ENCODE measurements around the gene FUT7.
"Not testable (repeated sequence)": the region's sequence is repeated elsewhere in the genome, so short reads cannot be mapped to it uniquely, and the experiment has no call there.

Gene FUT7

GRCh38 chr9:137038916-137039315 is 7.0 kb upstream of the FUT7 start:
- Histone ChIP-seq H3K9ac (ENCODE audit: insufficient read length) (no peak overlapping the region), H3K9me3 (ENCODE audit: low read depth, low read length) (no peaks in the 10 kb centered on the region), H3K36me3 (ENCODE audit: insufficient read depth, low read length) (peaks cover 6% of the 10 kb centered on the region; the same call in 1 of the 2 replicates), H3K4me3 (no peak overlapping the region), H3K27ac (no peak overlapping the region)
- no peak for DNase-seq (ENCODE audit: low read depth, low spot score)
- TF ChIP-seq EZH2 (IDR thresholded peaks at IDR 0.05), result no peak
- TF ChIP-seq FOXP2 (optimal IDR thresholded peaks at IDR 0.05; ENCODE audit: control extremely low read depth, extremely low read length, insufficient read depth), result no peak
- no peak for TF ChIP-seq POLR2AphosphoS5 (IDR thresholded peaks at IDR 0.05; ENCODE audit: borderline replicate concordance, low read depth, low read length)

GRCh38 chr9:137037483-137037882 is 5.6 kb upstream of the FUT7 start:
- no peak for TF ChIP-seq FOXP2 (optimal IDR thresholded peaks at IDR 0.05; ENCODE audit: control extremely low read depth, extremely low read length, insufficient read depth)
- TF ChIP-seq POLR2AphosphoS5 (IDR thresholded peaks at IDR 0.05; ENCODE audit: borderline replicate concordance, low read depth, low read length), result no peak
- no peak for TF ChIP-seq EZH2 (IDR thresholded peaks at IDR 0.05)
- Histone ChIP-seq H3K4me3 (no peak overlapping the region), H3K27ac (no peak overlapping the region), H3K9me3 (ENCODE audit: low read depth, low read length) (no peaks in the 10 kb centered on the region), H3K36me3 (ENCODE audit: insufficient read depth, low read length) (peaks cover 6% of the 10 kb centered on the region; the same call in 1 of the 2 replicates), H3K9ac (ENCODE audit: insufficient read length) (no peak overlapping the region)
- no peak for DNase-seq (ENCODE audit: low read depth, low spot score)

GRCh38 chr9:137037035-137037434 is 5.1 kb upstream of the FUT7 start:
- Histone ChIP-seq H3K9ac (ENCODE audit: insufficient read length) (no peak overlapping the region), H3K36me3 (ENCODE audit: insufficient read depth, low read length) (peaks cover 6% of the 10 kb centered on the region; the same call in 1 of the 2 replicates), H3K4me3 (no peak overlapping the region), H3K27ac (no peak overlapping the region), H3K9me3 (ENCODE audit: low read depth, low read length) (no peaks in the 10 kb centered on the region)
- TF ChIP-seq FOXP2 (optimal IDR thresholded peaks at IDR 0.05; ENCODE audit: control extremely low read depth, extremely low read length, insufficient read depth) (no peak), EZH2 (IDR thresholded peaks at IDR 0.05) (no peak), POLR2AphosphoS5 (IDR thresholded peaks at IDR 0.05; ENCODE audit: borderline replicate concordance, low read depth, low read length) (no peak)
- no peak for DNase-seq (ENCODE audit: low read depth, low spot score)

GRCh38 chr9:137035937-137036336 is 4.0 kb upstream of the FUT7 start:
- no peaks in the 10 kb centered on the region for H3K9me3 ChIP-seq (ENCODE audit: low read depth, low read length)
- H3K9ac ChIP-seq (ENCODE audit: insufficient read length), result no peak overlapping the region
- TF ChIP-seq FOXP2 (optimal IDR thresholded peaks at IDR 0.05; ENCODE audit: control extremely low read depth, extremely low read length, insufficient read depth) (no peak), POLR2AphosphoS5 (IDR thresholded peaks at IDR 0.05; ENCODE audit: borderline replicate concordance, low read depth, low read length) (no peak), EZH2 (IDR thresholded peaks at IDR 0.05) (no peak)
- peaks cover 6% of the 10 kb centered on the region; the same call in 1 of the 2 replicates for H3K36me3 ChIP-seq (ENCODE audit: insufficient read depth, low read length)
- DNase-seq (ENCODE audit: low read depth, low spot score), result no peak
- no peak overlapping the region for H3K4me3 ChIP-seq
- H3K27ac ChIP-seq, result no peak overlapping the region

GRCh38 chr9:137035507-137035834 is 3.6 kb upstream of the FUT7 start:
- TF ChIP-seq EZH2 (IDR thresholded peaks at IDR 0.05) (no peak), FOXP2 (optimal IDR thresholded peaks at IDR 0.05; ENCODE audit: control extremely low read depth, extremely low read length, insufficient read depth) (no peak), POLR2AphosphoS5 (IDR thresholded peaks at IDR 0.05; ENCODE audit: borderline replicate concordance, low read depth, low read length) (no peak)
- H3K9ac ChIP-seq (ENCODE audit: insufficient read length), result no peak overlapping the region
- no peak for DNase-seq (ENCODE audit: low read depth, low spot score)

GRCh38 chr9:137034709-137035506 is 3.0 kb upstream of the FUT7 start:
- Histone ChIP-seq H3K4me3 (peak overlapping the region; percentile 42; the same call in 1 of the 2 replicates), H3K9ac (ENCODE audit: insufficient read length) (no peak overlapping the region), H3K36me3 (ENCODE audit: insufficient read depth, low read length) (peaks cover 6% of the 10 kb centered on the region; the same call in 1 of the 2 replicates), H3K27ac (no peak overlapping the region), H3K9me3 (ENCODE audit: low read depth, low read length) (no peaks in the 10 kb centered on the region)
- DNase-seq (ENCODE audit: low read depth, low spot score), result peak; percentile 58
- peak; percentile 46 for TF ChIP-seq FOXP2 (optimal IDR thresholded peaks at IDR 0.05; ENCODE audit: control extremely low read depth, extremely low read length, insufficient read depth)
- TF ChIP-seq EZH2 (IDR thresholded peaks at IDR 0.05), result no peak
- TF ChIP-seq POLR2AphosphoS5 (IDR thresholded peaks at IDR 0.05; ENCODE audit: borderline replicate concordance, low read depth, low read length), result no peak

More at GRCh38 chr9:137035507-137035834, 3.6 kb upstream of the FUT7 start:
- Histone ChIP-seq H3K4me3 (no peak overlapping the region), H3K27ac (no peak overlapping the region), H3K36me3 (ENCODE audit: insufficient read depth, low read length) (peaks cover 6% of the 10 kb centered on the region; the same call in 1 of the 2 replicates), H3K9me3 (ENCODE audit: low read depth, low read length) (no peaks in the 10 kb centered on the region)

- no peak for DNase-seq (ENCODE audit: low read depth, low spot score)
- no peak overlapping the region for H3K27ac ChIP-seq
- H3K36me3 ChIP-seq (ENCODE audit: insufficient read depth, low read length), result peaks cover under 1% of the 10 kb centered on the region; the same call in 1 of the 2 replicates
- no peaks in the 10 kb centered on the region for H3K9me3 ChIP-seq (ENCODE audit: low read depth, low read length)
- H3K4me3 ChIP-seq, result no peak overlapping the region
- H3K9ac ChIP-seq (ENCODE audit: insufficient read length), result no peak overlapping the region
- TF ChIP-seq EZH2 (IDR thresholded peaks at IDR 0.05) (no peak), FOXP2 (optimal IDR thresholded peaks at IDR 0.05; ENCODE audit: control extremely low read depth, extremely low read length, insufficient read depth) (no peak), POLR2AphosphoS5 (IDR thresholded peaks at IDR 0.05; ENCODE audit: borderline replicate concordance, low read depth, low read length) (no peak)
Observed at GRCh38 chr9:137034039-137034708, 2.3 kb upstream of the FUT7 start.

- H3K27ac ChIP-seq; H3K4me3 ChIP-seq; H3K9me3 ChIP-seq (ENCODE audit: low read depth, low read length); DNase-seq (ENCODE audit: low read depth, low spot score); H3K9ac ChIP-seq (ENCODE audit: insufficient read length); H3K36me3 ChIP-seq (ENCODE audit: insufficient read depth, low read length): not testable (repeated sequence)
Observed at GRCh38 chr9:137033481-137033880, 1.6 kb upstream of the FUT7 start.
